SK-N-SH (cell line): ENCODE results near the gene ATP6V0E1. TPM values are rescaled to one million over a fixed set of nuclear protein-coding genes. Genes with fewer than 3 reads are reported as not detected.

ENCODE experiments used
- CTCF ChIA-PET: fragments of 300-600, 350-600 bp; formaldehyde crosslinking; extraction: SDS; loops from one replicate; lab custom pipeline; 2021; lab: Yijun Ruan, JAX
- POLR2A ChIA-PET: fragments of 350-600 bp; sonication (Branson Sonifier 250); formaldehyde crosslinking; extraction: SDS; loops from one replicate; lab custom pipeline; 2020; ENCODE audit warnings: antibody characterized with exemption, inconsistent platforms; lab: Yijun Ruan, JAX
- DNase-seq: peaks from one replicate; pipeline ENCODE4 v3.0.0; 2012
- H2AFZ ChIP-seq: fragments of 200-600 bp; sonication (generic); 2 replicates; pipeline ENCODE4 v1.8.1; 2016; ENCODE audit warnings: antibody characterized with exemption, mild to moderate bottlenecking, low read depth
- H3F3A ChIP-seq: fragments of 200-600 bp; sonication (generic); replicated peaks from 2 replicates; pipeline ENCODE3; 2016; ENCODE audit warnings: antibody characterized with exemption, mild to moderate bottlenecking; ENCODE audit not compliant: insufficient read depth
- H3K27ac ChIP-seq, 2 experiments: fragments of 200-500 bp in 1 of 2; fragments of 200-600 bp in 1 of 2; sonication (Bioruptor generic) in 1 of 2; sonication (generic), shearing (Covaris generic) in 1 of 2; 2 replicates each; pipeline versions ENCODE4 v1.5.1 to v1.6.1; 2014 to 2016; ENCODE audit warnings: low read depth in 2 of 2, inconsistent platforms in 1 of 2, low read length in 1 of 2, mild to moderate bottlenecking in 1 of 2, mixed read lengths in 1 of 2
- H3K27me3 ChIP-seq: fragments of 200-600 bp; sonication (generic), shearing (Covaris generic); 2 replicates; pipeline ENCODE4 v1.6.1; 2016; ENCODE audit warnings: mixed run types; ENCODE audit not compliant: insufficient read depth
- H3K36me3 ChIP-seq, 2 experiments: fragments of 200-500 bp in 1 of 2; fragments of 200-600 bp in 1 of 2; sonication (Bioruptor generic) in 1 of 2; sonication (generic) in 1 of 2; replicated peaks in 1 of 2; 2 replicates each; pipeline versions ENCODE3 to v1.5.1; 2014 to 2016; ENCODE audit warnings: low read length in 1 of 2, mild to moderate bottlenecking in 1 of 2; ENCODE audit not compliant: insufficient read depth in 2 of 2, control insufficient read depth in 1 of 2
- H3K4me1 ChIP-seq, 2 experiments: fragments of 200-500 bp in 1 of 2; fragments of 200-600 bp in 1 of 2; sonication (Bioruptor generic) in 1 of 2; sonication (generic), shearing (Covaris generic) in 1 of 2; 2 replicates each; pipeline versions ENCODE4 v1.5.1 to v1.6.1; 2014 to 2016; ENCODE audit warnings: low read depth in 1 of 2, low read length in 1 of 2, mixed run types in 1 of 2; ENCODE audit not compliant: insufficient read depth in 2 of 2, control insufficient read depth in 1 of 2
- H3K4me2 ChIP-seq: fragments of 200-600 bp; sonication (generic), shearing (Covaris generic); 2 replicates; pipeline ENCODE4 v1.6.1; 2017; ENCODE audit warnings: mixed run types
- H3K4me3 ChIP-seq, 2 experiments: fragments of 200-500 bp in 1 of 2; fragments of 200-600 bp in 1 of 2; sonication (Bioruptor generic) in 1 of 2; sonication (generic), shearing (Covaris generic) in 1 of 2; 2 replicates each; pipeline versions ENCODE4 v1.5.1 to v1.8.1; 2014 to 2016; ENCODE audit warnings: low read depth in 2 of 2, inconsistent platforms in 1 of 2, low read length in 1 of 2, mild to moderate bottlenecking in 1 of 2, mixed read lengths in 1 of 2, moderate library complexity in 1 of 2
- H3K79me2 ChIP-seq: fragments of 200-600 bp; sonication (generic); 2 replicates; pipeline ENCODE4 v1.8.1; 2017; ENCODE audit warnings: mild to moderate bottlenecking; ENCODE audit not compliant: insufficient read depth
- H3K9ac ChIP-seq: fragments of 200-600 bp; sonication (generic); 2 replicates; pipeline ENCODE4 v1.6.1; 2017; ENCODE audit warnings: mixed run types
- H3K9me2 ChIP-seq: fragments of 200-600 bp; sonication (generic); 2 replicates; pipeline ENCODE4 v1.6.1; 2017; ENCODE audit warnings: mixed run types
- H3K9me3 ChIP-seq: fragments of 200-600 bp; sonication (generic); 2 replicates; pipeline ENCODE4 v1.6.1; 2017; ENCODE audit warnings: mixed run types, mild to moderate bottlenecking, moderate library complexity
- H4K20me1 ChIP-seq: fragments of 200-600 bp; sonication (generic); 2 replicates; pipeline ENCODE4 v1.6.1; 2017; ENCODE audit warnings: mild to moderate bottlenecking, mixed run types; ENCODE audit not compliant: insufficient read depth
- CHD2 ChIP-seq: fragments of 150-350 bp; IDR thresholded peaks from 2 replicates; pipeline ENCODE4 v1.6.1; 2018; ENCODE audit warnings: low read length; ENCODE audit not compliant: partially characterized antibody
- ELF1 ChIP-seq: IDR thresholded peaks from 2 replicates; pipeline ENCODE4 v1.4.0; 2012
- GABPA ChIP-seq: IDR thresholded peaks from 2 replicates; pipeline ENCODE4 v1.4.0; 2012; ENCODE audit warnings: low read depth, mild to moderate bottlenecking
- GATA2 ChIP-seq: sonication (generic); formaldehyde crosslinking; IDR thresholded peaks from 2 replicates; pipeline ENCODE4 v1.5.0; 2020; ENCODE audit warnings: mild to moderate bottlenecking, missing genetic modification reagents
- JUND ChIP-seq: IDR thresholded peaks from 2 replicates; pipeline ENCODE4 v1.4.0; 2012
- NFIC ChIP-seq: IDR thresholded peaks from 2 replicates; pipeline ENCODE4 v1.4.0; 2012; ENCODE audit warnings: borderline replicate concordance
- RAD21 ChIP-seq: IDR thresholded peaks from 2 replicates; pipeline ENCODE4 v1.6.1; 2012; ENCODE audit warnings: mild to moderate bottlenecking, low read length
- RCOR1 ChIP-seq: fragments of 150-350 bp; IDR thresholded peaks from 2 replicates; pipeline ENCODE4 v1.6.1; 2017; ENCODE audit warnings: antibody characterized with exemption, low read length
- RXRA ChIP-seq: IDR thresholded peaks from 2 replicates; pipeline ENCODE4 v1.4.0; 2012; ENCODE audit warnings: low read depth, mild to moderate bottlenecking, borderline replicate concordance
- SMC3 ChIP-seq: IDR thresholded peaks from 2 replicates; pipeline ENCODE4 v1.6.1; 2012; ENCODE audit warnings: low read depth, low read length, improper control_type of control experiment
- TAF1 ChIP-seq: IDR thresholded peaks from 2 replicates; pipeline ENCODE4 v1.6.1; 2012; ENCODE audit warnings: low read depth, mild to moderate bottlenecking, low read length, moderate library complexity, borderline replicate concordance
- TEAD4 ChIP-seq: IDR thresholded peaks from 2 replicates; pipeline ENCODE4 v1.4.0; 2012; ENCODE audit warnings: mild to moderate bottlenecking, borderline replicate concordance; ENCODE audit not compliant: insufficient read depth
- YY1 ChIP-seq: IDR thresholded peaks from 2 replicates; pipeline ENCODE4 v1.4.0; 2012; ENCODE audit warnings: low read depth, mild to moderate bottlenecking
- WGBS: methylation state at CpG from one replicate; pipeline ENCODE4 v1.1.6; 2017; ENCODE audit warnings: low lambda C conversion rate; 5-methylcytosine and 5-hydroxymethylcytosine counted together
- polyA plus RNA-seq, 3 experiments: library from polyadenylated mRNA; depleted of rRNA; stranded (reverse); fragments of >200 nt; gene quantifications; 2 replicates each; pipeline ENCODE4 v1.2.3, GENCODE V29; 2012
- TF ChIP-seq, protein P1 (sequence below): IDR thresholded peaks from 2 replicates; pipeline ENCODE4 v1.4.0; 2012; ENCODE audit warnings: low read depth, borderline replicate concordance
- TF ChIP-seq, protein P2 (sequence below): IDR thresholded peaks from 2 replicates; pipeline ENCODE4 v1.4.0; 2012; ENCODE audit warnings: low read depth
- TF ChIP-seq, protein P3 (sequence below): IDR thresholded peaks from 2 replicates; pipeline ENCODE4 v1.6.1; 2012; ENCODE audit warnings: mild to moderate bottlenecking, low read depth, low read length, moderate library complexity

ATP6V0E1 gene
- polyA plus RNA-seq, 1 of the 3 experiments (the other 2 are of a cell fraction) = 243 TPM

DNA sequence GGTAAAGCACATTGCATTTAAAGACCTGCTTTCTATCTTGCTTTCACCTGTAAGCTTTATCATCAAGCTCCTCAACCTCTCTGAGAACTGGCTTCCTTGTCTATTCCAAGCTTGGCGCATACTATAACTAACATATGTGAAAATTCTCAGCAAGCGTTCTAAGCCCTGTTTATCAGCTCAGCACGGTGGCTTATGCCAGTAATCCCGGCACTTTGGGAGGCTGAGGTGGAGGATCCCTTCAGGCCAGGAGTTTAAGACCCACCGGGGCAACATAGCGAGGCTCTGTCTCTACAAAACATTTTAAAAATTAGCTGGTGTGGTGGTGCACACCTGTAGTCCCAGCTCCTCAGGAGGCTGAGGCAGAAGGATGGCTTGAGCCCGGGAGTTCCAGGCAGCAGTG, 1.6 kb upstream of the ATP6V0E1 start:
- 0 out of 4 replicates have a peak, but pooled peaks cover 0 to 5% of the 10 kb centered on the region in 2 experiments for H3K4me1 ChIP-seq
- no peaks in the 10 kb centered on the region for H3K9me3 ChIP-seq
- H3K9me2 ChIP-seq = no peaks in the 10 kb centered on the region
- DNase-seq = no peak
- peaks cover 42% of the 10 kb centered on the region for H3K79me2 ChIP-seq
- peaks cover 0 to 13% of the 10 kb centered on the region in 2 experiments for H3K36me3 ChIP-seq
- WGBS = 91% methylated on average over 5 of the region's 7 CpGs
- H2AFZ ChIP-seq = no peak overlapping the region
- no peak overlapping the region for H3K9ac ChIP-seq
- no peak overlapping the region for H3K27ac ChIP-seq
- TF ChIP-seq RCOR1 = no peak
- TF ChIP-seq TAF1 = no peak
- TF ChIP-seq, protein P1, sequence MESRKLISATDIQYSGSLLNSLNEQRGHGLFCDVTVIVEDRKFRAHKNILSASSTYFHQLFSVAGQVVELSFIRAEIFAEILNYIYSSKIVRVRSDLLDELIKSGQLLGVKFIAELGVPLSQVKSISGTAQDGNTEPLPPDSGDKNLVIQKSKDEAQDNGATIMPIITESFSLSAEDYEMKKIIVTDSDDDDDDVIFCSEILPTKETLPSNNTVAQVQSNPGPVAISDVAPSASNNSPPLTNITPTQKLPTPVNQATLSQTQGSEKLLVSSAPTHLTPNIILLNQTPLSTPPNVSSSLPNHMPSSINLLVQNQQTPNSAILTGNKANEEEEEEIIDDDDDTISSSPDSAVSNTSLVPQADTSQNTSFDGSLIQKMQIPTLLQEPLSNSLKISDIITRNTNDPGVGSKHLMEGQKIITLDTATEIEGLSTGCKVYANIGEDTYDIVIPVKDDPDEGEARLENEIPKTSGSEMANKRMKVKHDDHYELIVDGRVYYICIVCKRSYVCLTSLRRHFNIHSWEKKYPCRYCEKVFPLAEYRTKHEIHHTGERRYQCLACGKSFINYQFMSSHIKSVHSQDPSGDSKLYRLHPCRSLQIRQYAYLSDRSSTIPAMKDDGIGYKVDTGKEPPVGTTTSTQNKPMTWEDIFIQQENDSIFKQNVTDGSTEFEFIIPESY = no peak
- TF ChIP-seq RAD21 = no peak
- TF ChIP-seq CHD2 = no peak
- TF ChIP-seq TEAD4 = no peak
- no peak for TF ChIP-seq SMC3
- no peak for TF ChIP-seq YY1
- no peak for TF ChIP-seq JUND
- TF ChIP-seq, protein P2, sequence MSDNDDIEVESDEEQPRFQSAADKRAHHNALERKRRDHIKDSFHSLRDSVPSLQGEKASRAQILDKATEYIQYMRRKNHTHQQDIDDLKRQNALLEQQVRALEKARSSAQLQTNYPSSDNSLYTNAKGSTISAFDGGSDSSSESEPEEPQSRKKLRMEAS = no peak
- TF ChIP-seq, protein P3, sequence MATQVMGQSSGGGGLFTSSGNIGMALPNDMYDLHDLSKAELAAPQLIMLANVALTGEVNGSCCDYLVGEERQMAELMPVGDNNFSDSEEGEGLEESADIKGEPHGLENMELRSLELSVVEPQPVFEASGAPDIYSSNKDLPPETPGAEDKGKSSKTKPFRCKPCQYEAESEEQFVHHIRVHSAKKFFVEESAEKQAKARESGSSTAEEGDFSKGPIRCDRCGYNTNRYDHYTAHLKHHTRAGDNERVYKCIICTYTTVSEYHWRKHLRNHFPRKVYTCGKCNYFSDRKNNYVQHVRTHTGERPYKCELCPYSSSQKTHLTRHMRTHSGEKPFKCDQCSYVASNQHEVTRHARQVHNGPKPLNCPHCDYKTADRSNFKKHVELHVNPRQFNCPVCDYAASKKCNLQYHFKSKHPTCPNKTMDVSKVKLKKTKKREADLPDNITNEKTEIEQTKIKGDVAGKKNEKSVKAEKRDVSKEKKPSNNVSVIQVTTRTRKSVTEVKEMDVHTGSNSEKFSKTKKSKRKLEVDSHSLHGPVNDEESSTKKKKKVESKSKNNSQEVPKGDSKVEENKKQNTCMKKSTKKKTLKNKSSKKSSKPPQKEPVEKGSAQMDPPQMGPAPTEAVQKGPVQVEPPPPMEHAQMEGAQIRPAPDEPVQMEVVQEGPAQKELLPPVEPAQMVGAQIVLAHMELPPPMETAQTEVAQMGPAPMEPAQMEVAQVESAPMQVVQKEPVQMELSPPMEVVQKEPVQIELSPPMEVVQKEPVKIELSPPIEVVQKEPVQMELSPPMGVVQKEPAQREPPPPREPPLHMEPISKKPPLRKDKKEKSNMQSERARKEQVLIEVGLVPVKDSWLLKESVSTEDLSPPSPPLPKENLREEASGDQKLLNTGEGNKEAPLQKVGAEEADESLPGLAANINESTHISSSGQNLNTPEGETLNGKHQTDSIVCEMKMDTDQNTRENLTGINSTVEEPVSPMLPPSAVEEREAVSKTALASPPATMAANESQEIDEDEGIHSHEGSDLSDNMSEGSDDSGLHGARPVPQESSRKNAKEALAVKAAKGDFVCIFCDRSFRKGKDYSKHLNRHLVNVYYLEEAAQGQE = no peak
- TF ChIP-seq RXRA = no peak
- TF ChIP-seq ELF1 = no peak
- TF ChIP-seq GABPA = no peak
- TF ChIP-seq NFIC = no peak
- no peak for TF ChIP-seq GATA2 (CRISPR knock-in tag)
- ChIA-PET POLR2A (no interaction called here), CTCF (interaction anchor here (1.4 kb wide), 1 partner anchor 350 kb away, joined by 3 read pairs; no protein-coding TSS in a partner anchor)
- peaks cover 13% of the 10 kb centered on the region for H4K20me1 ChIP-seq
- H3K4me3 ChIP-seq = no peak overlapping the region
- no peaks in the 10 kb centered on the region for H3K27me3 ChIP-seq
- peaks cover 12% of the 10 kb centered on the region for H3F3A ChIP-seq
- no peak overlapping the region for H3K4me2 ChIP-seq
